ENCODE measurements around the gene NRXN3. TPM values are rescaled to one million over a fixed set of nuclear protein-coding genes. Genes with fewer than 3 reads are reported as not detected.

The NRXN3 gene
- total and polyA plus RNA-seq, 2 donors (not counting 1 experiment from before 2014, with no cell fraction given) = 0.83 to 34.6 TPM

- Histone ChIP-seq H3K9ac (ENCODE audit: insufficient read depth, low read length) (no peak overlapping the region), H3K4me1 (ENCODE audit: control insufficient read depth, extremely low read depth, insufficient read depth, low read length) (no peaks in the 10 kb centered on the region), H3K9me3 (ENCODE audit: control insufficient read depth, insufficient read depth, low read depth, low read length) (no peaks in the 10 kb centered on the region), H3K27me3 (ENCODE audit: control insufficient read depth, insufficient read depth, low read length) (no peaks in the 10 kb centered on the region), H3K79me2 (ENCODE audit: control insufficient read depth, insufficient read depth, low read length) (no peaks in the 10 kb centered on the region), H3K4me2 (ENCODE audit: extremely low read depth, insufficient read depth, low read length) (no peak overlapping the region), H3K36me3 (ENCODE audit: control insufficient read depth, insufficient read depth, low read length) (no peaks in the 10 kb centered on the region), H4K20me1 (ENCODE audit: control insufficient read depth, extremely low read depth, insufficient read depth, low read length) (no peaks in the 10 kb centered on the region), H3K4me3 (replicated peaks in 1 of 4; ENCODE audit: control extremely low read depth in 1 of 4, insufficient read depth in 1 of 4, low read depth in 3 of 4, low read length in 4 of 4) (no peak overlapping the region), H3K27ac (ENCODE audit: insufficient read depth, low read length) (no peak overlapping the region), H2AFZ (ENCODE audit: low read length) (no peak overlapping the region)
- no peak for DNase-seq (ENCODE audit: low read depth in 2 of 2)
- TF ChIP-seq CTCF (conservative IDR thresholded peaks at IDR 0.05 in 1 of 2, IDR thresholded peaks at IDR 0.05 in 1 of 2; ENCODE audit: low read depth in 1 of 2, low read length in 2 of 2) = no peak
- TF ChIP-seq EZH2 (IDR thresholded peaks at IDR 0.05; ENCODE audit: low read length, missing control alignments) = no peak
Measured at GRCh38 chr14:79199217-79199616, 1029.0 kb downstream of the NRXN3 start.

GRCh38 chr14:79201564-79202207, 1031.5 kb downstream of the NRXN3 start:
- H3K9ac ChIP-seq (ENCODE audit: insufficient read depth, low read length) = no peak overlapping the region
- H3K79me2 ChIP-seq (ENCODE audit: control insufficient read depth, insufficient read depth, low read length) = no peaks in the 10 kb centered on the region
- no peaks in the 10 kb centered on the region for H3K36me3 ChIP-seq (ENCODE audit: control insufficient read depth, insufficient read depth, low read length)
- H3K4me1 ChIP-seq (ENCODE audit: control insufficient read depth, extremely low read depth, insufficient read depth, low read length) = no peaks in the 10 kb centered on the region
- H2AFZ ChIP-seq (ENCODE audit: low read length) = no peak overlapping the region
- no peaks in the 10 kb centered on the region for H4K20me1 ChIP-seq (ENCODE audit: control insufficient read depth, extremely low read depth, insufficient read depth, low read length)
- no peak overlapping the region for H3K27ac ChIP-seq (ENCODE audit: insufficient read depth, low read length)
- H3K4me3 ChIP-seq (replicated peaks in 1 of 4; ENCODE audit: control extremely low read depth in 1 of 4, insufficient read depth in 1 of 4, low read depth in 3 of 4, low read length in 4 of 4) = no peak overlapping the region
- no peak overlapping the region for H3K4me2 ChIP-seq (ENCODE audit: extremely low read depth, insufficient read depth, low read length)
- no peaks in the 10 kb centered on the region for H3K9me3 ChIP-seq (ENCODE audit: control insufficient read depth, insufficient read depth, low read depth, low read length)
- TF ChIP-seq CTCF (conservative IDR thresholded peaks at IDR 0.05 in 1 of 2, IDR thresholded peaks at IDR 0.05 in 1 of 2; ENCODE audit: low read depth in 1 of 2, low read length in 2 of 2) = no peak
- no peak for TF ChIP-seq EZH2 (IDR thresholded peaks at IDR 0.05; ENCODE audit: low read length, missing control alignments)
- no peaks in the 10 kb centered on the region for H3K27me3 ChIP-seq (ENCODE audit: control insufficient read depth, insufficient read depth, low read length)
- no peak for DNase-seq (ENCODE audit: low read depth in 2 of 2)

GRCh38 chr14:79204591-79204990, 1034.4 kb downstream of the NRXN3 start:
- H3K9ac ChIP-seq (ENCODE audit: insufficient read depth, low read length) = no peak overlapping the region
- DNase-seq (ENCODE audit: low read depth in 2 of 2) = no peak
- H3K27ac ChIP-seq (ENCODE audit: insufficient read depth, low read length) = no peak overlapping the region
- no peak overlapping the region for H3K4me3 ChIP-seq (replicated peaks in 1 of 4; ENCODE audit: control extremely low read depth in 1 of 4, insufficient read depth in 1 of 4, low read depth in 3 of 4, low read length in 4 of 4)
- no peak for TF ChIP-seq EZH2 (IDR thresholded peaks at IDR 0.05; ENCODE audit: low read length, missing control alignments)
- TF ChIP-seq CTCF (conservative IDR thresholded peaks at IDR 0.05 in 1 of 2, IDR thresholded peaks at IDR 0.05 in 1 of 2; ENCODE audit: low read depth in 1 of 2, low read length in 2 of 2) = no peak
- no peak overlapping the region for H2AFZ ChIP-seq (ENCODE audit: low read length)
- H3K4me1 ChIP-seq (ENCODE audit: control insufficient read depth, extremely low read depth, insufficient read depth, low read length) = no peaks in the 10 kb centered on the region
- H3K27me3 ChIP-seq (ENCODE audit: control insufficient read depth, insufficient read depth, low read length) = no peaks in the 10 kb centered on the region
- no peak overlapping the region for H3K4me2 ChIP-seq (ENCODE audit: extremely low read depth, insufficient read depth, low read length)
- H3K9me3 ChIP-seq (ENCODE audit: control insufficient read depth, insufficient read depth, low read depth, low read length) = no peaks in the 10 kb centered on the region
- H3K79me2 ChIP-seq (ENCODE audit: control insufficient read depth, insufficient read depth, low read length) = no peaks in the 10 kb centered on the region
- H3K36me3 ChIP-seq (ENCODE audit: control insufficient read depth, insufficient read depth, low read length) = no peaks in the 10 kb centered on the region
- no peaks in the 10 kb centered on the region for H4K20me1 ChIP-seq (ENCODE audit: control insufficient read depth, extremely low read depth, insufficient read depth, low read length)

Data from fibroblast of lung (primary cell).